Measurements from ENCODE around the gene MARS1. TPM values are rescaled to one million over a fixed set of nuclear protein-coding genes. Genes with fewer than 3 reads are reported as not detected.

Gene MARS1
- polyA plus RNA-seq, 2 donors = 74.4 to 106 TPM

DNA sequence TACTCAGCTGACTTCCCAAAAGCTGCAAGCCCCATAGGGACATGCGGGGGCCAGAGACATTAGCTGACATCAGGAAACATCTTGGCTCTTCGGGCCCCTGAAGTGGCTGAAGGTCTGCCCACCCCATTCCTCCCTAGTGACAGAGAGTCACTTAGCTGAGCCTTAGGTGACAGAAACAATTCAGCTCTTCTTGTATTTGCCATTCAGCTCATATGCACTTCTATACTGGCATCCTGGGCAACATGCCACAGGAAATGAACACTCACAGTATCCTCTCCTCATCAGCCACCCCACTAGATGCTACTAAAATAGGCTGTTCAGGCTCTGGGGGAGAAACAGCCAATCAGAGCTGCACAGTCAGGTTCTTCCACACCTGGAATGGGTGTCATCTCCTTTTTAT lies 55.7 kb downstream of the MARS1 start:
- 85 to 88% methylated on average over 2 of the region's 2 CpGs for WGBS, 2 donors
- no peak overlapping the region for H3K4me3 ChIP-seq (ENCODE audit: low read depth in 1 of 2, low read length in 2 of 2)
- H3K4me1 ChIP-seq (ENCODE audit: control insufficient read depth in 2 of 2, insufficient read depth in 2 of 2, low read length in 1 of 2) = peaks cover 5% of the 10 kb centered on the region in 2 donors

DNA sequence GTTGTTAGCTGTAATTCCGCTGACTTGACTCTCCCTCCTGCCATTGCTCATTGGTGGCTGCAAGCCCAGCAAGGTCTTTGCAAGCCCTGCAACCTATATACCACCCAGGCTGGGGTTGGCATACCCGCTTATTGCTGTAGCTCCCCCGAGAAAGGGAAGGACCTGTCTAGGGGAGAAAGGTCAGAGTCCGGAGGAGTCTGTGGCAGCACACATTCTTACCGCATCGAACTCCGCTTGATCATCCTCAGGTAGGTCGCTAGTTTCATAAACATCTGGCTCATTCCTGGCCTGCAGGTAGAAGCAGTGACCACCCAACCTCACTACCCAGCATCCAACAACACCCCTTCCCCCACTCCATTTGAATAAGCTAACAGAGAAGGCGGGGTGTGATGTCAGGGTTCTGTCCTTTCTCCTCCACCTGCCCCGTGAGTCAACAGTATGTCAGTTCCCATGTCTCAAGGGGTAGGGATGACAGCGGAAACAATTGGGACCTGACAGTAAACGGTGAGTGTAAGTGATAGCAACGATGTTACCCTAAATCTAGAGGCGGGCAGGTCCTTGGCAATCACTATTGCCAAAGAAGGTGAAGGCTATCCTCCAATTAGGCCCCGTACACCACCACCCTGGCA lies 58.1 kb downstream of the MARS1 start:
- WGBS, 2 donors = 51 to 58% methylated on average over 15 of the region's 15 CpGs
- peak overlapping the region; percentile 84 to 91 for H3K27ac ChIP-seq (ENCODE audit: low read depth in 2 of 2, low read length in 1 of 2)
- H3K4me3 ChIP-seq (ENCODE audit: low read depth in 1 of 2, low read length in 2 of 2) = peak overlapping the region; percentile 75 to 81
- H3K27me3 ChIP-seq (ENCODE audit: control insufficient read depth in 1 of 2, insufficient read depth in 2 of 2, low read length in 2 of 2) = no peaks in the 10 kb centered on the region
- H3K36me3 ChIP-seq (ENCODE audit: control insufficient read depth in 2 of 2, insufficient read depth in 2 of 2, low read length in 1 of 2) = peaks cover 2 to 7% of the 10 kb centered on the region in 2 donors
- H3K4me1 ChIP-seq (ENCODE audit: control insufficient read depth in 2 of 2, insufficient read depth in 2 of 2, low read length in 1 of 2) = peaks cover 7 to 8% of the 10 kb centered on the region in 2 donors
- H3K9me3 ChIP-seq (ENCODE audit: control insufficient read depth in 2 of 2, insufficient read depth in 1 of 2, low read depth in 1 of 2, low read length in 1 of 2) = no peaks in the 10 kb centered on the region

More for the DNA sequence above, 55.7 kb downstream of the MARS1 start:
- Histone ChIP-seq H3K9me3 (ENCODE audit: control insufficient read depth in 2 of 2, insufficient read depth in 1 of 2, low read depth in 1 of 2, low read length in 1 of 2) (no peaks in the 10 kb centered on the region), H3K36me3 (ENCODE audit: control insufficient read depth in 2 of 2, insufficient read depth in 2 of 2, low read length in 1 of 2) (peaks cover 2 to 12% of the 10 kb centered on the region in 2 donors), H3K27ac (ENCODE audit: low read depth in 2 of 2, low read length in 1 of 2) (no peak overlapping the region), H3K27me3 (ENCODE audit: control insufficient read depth in 1 of 2, insufficient read depth in 2 of 2, low read length in 2 of 2) (no peaks in the 10 kb centered on the region)

GRCh38 chr12:57546438-57547287 lies 58.8 kb downstream of the MARS1 start, which contains the start of gene DCTN2:
Gene DCTN2, minus strand, starts transcription at chr12:57547192. Its CDS starts 129 bp downstream, at chr12:57547063.
- peak within 1 kb of the TSS; percentile 84 to 91 for H3K27ac ChIP-seq (ENCODE audit: low read depth in 2 of 2, low read length in 1 of 2)
- 0 to 1% methylated on average over 46 to 56 of the region's 56 CpGs for WGBS, 2 donors
- H3K27me3 ChIP-seq (ENCODE audit: control insufficient read depth in 1 of 2, insufficient read depth in 2 of 2, low read length in 2 of 2) = no peaks in the 10 kb centered on the region
- peak within 1 kb of the TSS; percentile 75 to 81 for H3K4me3 ChIP-seq (ENCODE audit: low read depth in 1 of 2, low read length in 2 of 2)
- H3K4me1 ChIP-seq (ENCODE audit: control insufficient read depth in 2 of 2, insufficient read depth in 2 of 2, low read length in 1 of 2) = peaks cover 7 to 8% of the 10 kb centered on the region in 2 donors
- H3K9me3 ChIP-seq (ENCODE audit: control insufficient read depth in 2 of 2, insufficient read depth in 1 of 2, low read depth in 1 of 2, low read length in 1 of 2) = no peaks in the 10 kb centered on the region
- H3K36me3 ChIP-seq (ENCODE audit: control insufficient read depth in 2 of 2, insufficient read depth in 2 of 2, low read length in 1 of 2) = no peaks in the 10 kb centered on the region

GRCh38 chr12:57547288-57548012 lies 59.6 kb downstream of the MARS1 start:
- no peaks in the 10 kb centered on the region for H3K9me3 ChIP-seq (ENCODE audit: control insufficient read depth in 2 of 2, insufficient read depth in 1 of 2, low read depth in 1 of 2, low read length in 1 of 2)
- H3K27ac ChIP-seq (ENCODE audit: low read depth in 2 of 2, low read length in 1 of 2) = no peak overlapping the region
- H3K27me3 ChIP-seq (ENCODE audit: control insufficient read depth in 1 of 2, insufficient read depth in 2 of 2, low read length in 2 of 2) = no peaks in the 10 kb centered on the region
- 17 to 19% methylated on average over 9 of the region's 9 CpGs for WGBS, 2 donors
- no peaks in the 10 kb centered on the region for H3K36me3 ChIP-seq (ENCODE audit: control insufficient read depth in 2 of 2, insufficient read depth in 2 of 2, low read length in 1 of 2)
- H3K4me3 ChIP-seq (ENCODE audit: low read depth in 1 of 2, low read length in 2 of 2) = peak overlapping the region; percentile 75 to 81
- peaks cover 7 to 8% of the 10 kb centered on the region in 2 donors for H3K4me1 ChIP-seq (ENCODE audit: control insufficient read depth in 2 of 2, insufficient read depth in 2 of 2, low read length in 1 of 2)

- Histone ChIP-seq H3K4me3 (ENCODE audit: low read depth in 1 of 2, low read length in 2 of 2) (no peak overlapping the region), H3K9me3 (ENCODE audit: control insufficient read depth in 2 of 2, insufficient read depth in 1 of 2, low read depth in 1 of 2, low read length in 1 of 2) (no peaks in the 10 kb centered on the region), H3K27me3 (ENCODE audit: control insufficient read depth in 1 of 2, insufficient read depth in 2 of 2, low read length in 2 of 2) (no peaks in the 10 kb centered on the region), H3K36me3 (ENCODE audit: control insufficient read depth in 2 of 2, insufficient read depth in 2 of 2, low read length in 1 of 2) (no peaks in the 10 kb centered on the region), H3K4me1 (ENCODE audit: control insufficient read depth in 2 of 2, insufficient read depth in 2 of 2, low read length in 1 of 2) (peaks cover 7 to 8% of the 10 kb centered on the region in 2 donors), H3K27ac (ENCODE audit: low read depth in 2 of 2, low read length in 1 of 2) (no peak overlapping the region)
- 94 to 97% methylated on average over 2 of the region's 2 CpGs for WGBS, 2 donors
These were observed 60.1 kb downstream of the MARS1 start for GRCh38 chr12:57548013-57548315.

GRCh38 chr12:57548488-57548887 lies 60.6 kb downstream of the MARS1 start:
- Histone ChIP-seq H3K9me3 (ENCODE audit: control insufficient read depth in 2 of 2, insufficient read depth in 1 of 2, low read depth in 1 of 2, low read length in 1 of 2) (no peaks in the 10 kb centered on the region), H3K4me1 (ENCODE audit: control insufficient read depth in 2 of 2, insufficient read depth in 2 of 2, low read length in 1 of 2) (peaks cover 7 to 8% of the 10 kb centered on the region in 2 donors), H3K4me3 (ENCODE audit: low read depth in 1 of 2, low read length in 2 of 2) (no peak overlapping the region), H3K36me3 (ENCODE audit: control insufficient read depth in 2 of 2, insufficient read depth in 2 of 2, low read length in 1 of 2) (no peaks in the 10 kb centered on the region), H3K27ac (ENCODE audit: low read depth in 2 of 2, low read length in 1 of 2) (no peak overlapping the region), H3K27me3 (ENCODE audit: control insufficient read depth in 1 of 2, insufficient read depth in 2 of 2, low read length in 2 of 2) (no peaks in the 10 kb centered on the region)
- 40 to 48% methylated on average over 2 of the region's 2 CpGs for WGBS, 2 donors

- H3K36me3 ChIP-seq (ENCODE audit: control insufficient read depth in 2 of 2, insufficient read depth in 2 of 2, low read length in 1 of 2) = no peaks in the 10 kb centered on the region
- no peaks in the 10 kb centered on the region for H3K27me3 ChIP-seq (ENCODE audit: control insufficient read depth in 1 of 2, insufficient read depth in 2 of 2, low read length in 2 of 2)
- peaks cover 7 to 8% of the 10 kb centered on the region in 2 donors for H3K4me1 ChIP-seq (ENCODE audit: control insufficient read depth in 2 of 2, insufficient read depth in 2 of 2, low read length in 1 of 2)
- H3K9me3 ChIP-seq (ENCODE audit: control insufficient read depth in 2 of 2, insufficient read depth in 1 of 2, low read depth in 1 of 2, low read length in 1 of 2) = no peaks in the 10 kb centered on the region
- H3K27ac ChIP-seq (ENCODE audit: low read depth in 2 of 2, low read length in 1 of 2) = no peak overlapping the region
- H3K4me3 ChIP-seq (ENCODE audit: low read depth in 1 of 2, low read length in 2 of 2) = peak overlapping the region; percentile 31 to 32
- 38 to 40% methylated on average over 13 of the region's 13 CpGs for WGBS, 2 donors
These were observed 61.5 kb downstream of the MARS1 start for GRCh38 chr12:57549203-57549908.

- Histone ChIP-seq H3K27me3 (ENCODE audit: control insufficient read depth in 1 of 2, insufficient read depth in 2 of 2, low read length in 2 of 2) (no peaks in the 10 kb centered on the region), H3K4me1 (ENCODE audit: control insufficient read depth in 2 of 2, insufficient read depth in 2 of 2, low read length in 1 of 2) (peaks cover 7 to 8% of the 10 kb centered on the region in 2 donors), H3K27ac (ENCODE audit: low read depth in 2 of 2, low read length in 1 of 2) (no peak within 1 kb of the TSS), H3K36me3 (ENCODE audit: control insufficient read depth in 2 of 2, insufficient read depth in 2 of 2, low read length in 1 of 2) (no peaks in the 10 kb centered on the region), H3K9me3 (ENCODE audit: control insufficient read depth in 2 of 2, insufficient read depth in 1 of 2, low read depth in 1 of 2, low read length in 1 of 2) (no peaks in the 10 kb centered on the region), H3K4me3 (ENCODE audit: low read depth in 1 of 2, low read length in 2 of 2) (peak within 1 kb of the TSS; percentile 31 to 32)
- WGBS, 2 donors = 4 to 6% methylated on average over 50 to 52 of the region's 52 CpGs
These were observed 62.2 kb downstream of the MARS1 start, which contains the start of gene KIF5A for GRCh38 chr12:57549909-57550640. Gene KIF5A, plus strand, starts transcription at chr12:57550044. Its CDS starts 228 bp downstream, at chr12:57550272.

Measured in esophagus (tissue), 2 donors.